HG03571 (cell line): ENCODE measurements around the gene P2RX2.

Experiments
- ATAC-seq: cut with Tn5 transposase; IDR thresholded peaks from one replicate; pipeline ENCODE4 v1.9.1; 2021; ENCODE audit not compliant: unreplicated experiment

The P2RX2 gene

GRCh38 chr12:132660052-132660451 is 41.5 kb downstream of the P2RX2 start:
- no peak for ATAC-seq

GRCh38 chr12:132660996-132661395 is 42.4 kb downstream of the P2RX2 start:
- no peak for ATAC-seq

GRCh38 chr12:132661972-132662371 is 43.4 kb downstream of the P2RX2 start:
- no peak for ATAC-seq

GRCh38 chr12:132662901-132663755 is 44.6 kb downstream of the P2RX2 start:
- no peak for ATAC-seq

GRCh38 chr12:132664206-132665148 is 45.9 kb downstream of the P2RX2 start:
- ATAC-seq: no peak

- ATAC-seq: no peak
These were observed 46.5 kb downstream of the P2RX2 start for GRCh38 chr12:132665149-132665491.

GRCh38 chr12:132665794-132666193 is 47.2 kb downstream of the P2RX2 start:
- no peak for ATAC-seq

- no peak for ATAC-seq
These were observed 49.9 kb downstream of the P2RX2 start for GRCh38 chr12:132668191-132669088.

GRCh38 chr12:132669166-132669879 is 50.7 kb downstream of the P2RX2 start:
- no peak for ATAC-seq
